IMR-90 (cell line): ENCODE measurements around the gene TRAF1. TPM values are rescaled to one million over a fixed set of nuclear protein-coding genes. Genes with fewer than 3 reads are reported as not detected.

Experiments used
- ATAC-seq: fragments of 200-7000 bp; cut with Tn5 transposase; 2 replicates; pipeline ENCODE4 v1.9.1; 2020; ENCODE audit warnings: low read depth, mild to moderate bottlenecking, moderate library complexity
- BruUV-seq: library from RNA; stranded (reverse); fragments of 400-500 nt; replicated peaks from 2 replicates; lab custom pipeline; 2021; lab: Mats Ljungman, UMichigan
- CTCF ChIA-PET: fragments of 300-600 bp; formaldehyde crosslinking; extraction: SDS; loops from one replicate; lab custom pipeline; 2021; ENCODE audit warnings: antibody characterized with exemption; lab: Yijun Ruan, JAX
- POLR2A ChIA-PET: fragments of 300-600 bp; sonication (Branson Sonifier 250); formaldehyde crosslinking; loops from one replicate; lab custom pipeline; 2022; ENCODE audit warnings: antibody characterized with exemption; ENCODE audit not compliant: unreplicated experiment; lab: Charles Lee
- DNase-seq: peaks from one replicate; pipeline ENCODE4 v3.0.0; 2013
- H2AFZ ChIP-seq: replicated peaks from 2 replicates; pipeline ENCODE3; 2013; ENCODE audit warnings: low read length, mild to moderate bottlenecking; ENCODE audit not compliant: poor library complexity
- H2AK5ac ChIP-seq: 2 replicates; pipeline ENCODE4 v1.6.1; 2013; ENCODE audit warnings: low read depth, low read length, inconsistent platforms
- H2AK9ac ChIP-seq: replicated peaks from 2 replicates; pipeline ENCODE3; 2013; ENCODE audit warnings: mild to moderate bottlenecking, low read depth, low read length, moderate library complexity; ENCODE audit not compliant: poor library complexity
- H2BK120ac ChIP-seq: 2 replicates; pipeline ENCODE4 v1.6.1; 2013; ENCODE audit warnings: low read depth, low read length, inconsistent platforms
- H2BK15ac ChIP-seq: 3 replicates; pipeline ENCODE4 v1.6.1; 2013; ENCODE audit warnings: low read depth, low read length, inconsistent platforms
- H2BK20ac ChIP-seq: 2 replicates; pipeline ENCODE4 v1.6.1; 2013; ENCODE audit warnings: low read depth, mild to moderate bottlenecking, inconsistent platforms, low read length, moderate library complexity
- H2BK5ac ChIP-seq: 2 replicates; pipeline ENCODE4 v1.6.1; 2013; ENCODE audit warnings: mild to moderate bottlenecking, low read depth, low read length, inconsistent platforms; ENCODE audit not compliant: poor library complexity, severe bottlenecking
- H3K14ac ChIP-seq: replicated peaks from 2 replicates; pipeline ENCODE4 v1.6.1; 2013; ENCODE audit warnings: low read depth, low read length, inconsistent platforms
- H3K18ac ChIP-seq: 2 replicates; pipeline ENCODE4 v1.6.1; 2013; ENCODE audit warnings: low read depth, low read length, control low read depth
- H3K23ac ChIP-seq: 2 replicates; pipeline ENCODE4 v1.6.1; 2013; ENCODE audit warnings: low read depth, low read length, inconsistent platforms
- H3K27ac ChIP-seq: 2 replicates; pipeline ENCODE4 v1.5.1; 2013; ENCODE audit warnings: mild to moderate bottlenecking, control low read depth, low read length; ENCODE audit not compliant: insufficient read depth
- H3K27me3 ChIP-seq: 2 replicates; pipeline ENCODE4 v1.6.1; 2013; ENCODE audit warnings: low read length; ENCODE audit not compliant: control insufficient read depth, insufficient read depth
- H3K36me3 ChIP-seq: 2 replicates; pipeline ENCODE4 v1.6.1; 2013; ENCODE audit warnings: low read length, mixed read lengths; ENCODE audit not compliant: control insufficient read depth, insufficient read depth
- H3K4ac ChIP-seq: 2 replicates; pipeline ENCODE4 v1.6.1; 2013; ENCODE audit warnings: low read depth, low read length, inconsistent platforms
- H3K4me1 ChIP-seq: 2 replicates; pipeline ENCODE4 v1.6.1; 2013; ENCODE audit warnings: low read length, mixed read lengths; ENCODE audit not compliant: control insufficient read depth, insufficient read depth
- H3K4me2 ChIP-seq: 2 replicates; pipeline ENCODE4 v1.6.1; 2013; ENCODE audit warnings: low read depth, mild to moderate bottlenecking, control low read depth, low read length, moderate library complexity
- H3K4me3 ChIP-seq: 2 replicates; pipeline ENCODE4 v1.5.1; 2013; ENCODE audit warnings: low read depth, mild to moderate bottlenecking, control low read depth, low read length, moderate library complexity; ENCODE audit not compliant: insufficient read depth
- H3K56ac ChIP-seq: 2 replicates; pipeline ENCODE4 v1.6.1; 2013; ENCODE audit warnings: low read length, inconsistent platforms; ENCODE audit not compliant: insufficient read depth; ENCODE audit errors: extremely low read depth
- H3K79me1 ChIP-seq, 2 experiments: 2 replicates each; pipeline ENCODE4 v1.6.1; 2013; ENCODE audit warnings: low read length in 2 of 2, inconsistent platforms in 1 of 2, low read depth in 1 of 2
- H3K9ac ChIP-seq: 2 replicates; pipeline ENCODE4 v1.6.1; 2013; ENCODE audit warnings: low read depth, low read length, control low read depth
- H3K9me1 ChIP-seq: 2 replicates; pipeline ENCODE4 v1.6.1; 2013; ENCODE audit warnings: low read length, inconsistent platforms; ENCODE audit not compliant: insufficient read depth
- H3K9me3 ChIP-seq: 2 replicates; pipeline ENCODE4 v1.6.1; 2013; ENCODE audit warnings: low read length; ENCODE audit not compliant: control insufficient read depth, insufficient read depth
- H4K20me1 ChIP-seq: 2 replicates; pipeline ENCODE4 v1.6.1; 2013; ENCODE audit warnings: low read length, inconsistent platforms; ENCODE audit not compliant: insufficient read depth
- H4K5ac ChIP-seq: 2 replicates; pipeline ENCODE4 v1.6.1; 2013; ENCODE audit warnings: mild to moderate bottlenecking, low read depth, low read length, control low read depth
- H4K8ac ChIP-seq, 2 experiments: 2 replicates each; pipeline ENCODE4 v1.6.1; 2013; ENCODE audit warnings: low read depth in 2 of 2, low read length in 2 of 2, control low read depth in 1 of 2, inconsistent platforms in 1 of 2
- H4K91ac ChIP-seq: 2 replicates; pipeline ENCODE4 v1.6.1; 2013; ENCODE audit warnings: low read depth, low read length, inconsistent platforms; ENCODE audit not compliant: insufficient read depth
- CEBPB ChIP-seq: IDR thresholded peaks from 2 replicates; pipeline ENCODE4 v1.6.1; 2012; ENCODE audit warnings: low read depth, low read length, improper control_type of control experiment
- CTCF ChIP-seq: conservative IDR thresholded peaks from 2 replicates; pipeline ENCODE4 v1.5.1; 2012; ENCODE audit warnings: mild to moderate bottlenecking, low read depth, low read length, improper control_type of control experiment
- MXI1 ChIP-seq: IDR thresholded peaks from 2 replicates; pipeline ENCODE4 v1.6.1; 2012; ENCODE audit warnings: low read depth, mild to moderate bottlenecking, low read length, moderate library complexity, borderline replicate concordance
- RAD21 ChIP-seq: IDR thresholded peaks from 2 replicates; pipeline ENCODE4 v1.6.1; 2012; ENCODE audit warnings: low read length, improper control_type of control experiment
- WGBS, 2 experiments: methylation state at CpG; one replicate each; pipeline versions ENCODE4 v1.1.5 to v1.1.7; 2013; ENCODE audit warnings: missing lambda C conversion rate in 2 of 2; ENCODE audit not compliant: insufficient read length in 1 of 2; ENCODE audit errors: extremely low coverage in 2 of 2; 5-methylcytosine and 5-hydroxymethylcytosine counted together
- dilution Hi-C: fragments of 300-500 bp; cut with HindIII; formaldehyde crosslinking; loops from one replicate; pipeline ENCODE4 v1.14.3; 2018; ENCODE audit warnings: low sequenced_read_pairs; ENCODE audit not compliant: unreplicated experiment
- in situ Hi-C: fragments of 300-500 bp; cut with MboI; formaldehyde crosslinking; loops from 3 replicates; pipeline ENCODE4 v1.14.3; 2019; ENCODE audit warnings: low sequenced_read_pairs, inconsistent platforms, mixed read lengths
- intact Hi-C: fragments of 100-400 bp; cut with micrococcal nuclease; formaldehyde crosslinking; loops from 2 replicates; pipeline ENCODE4 v1.10.0; 2022
- polyA plus RNA-seq, 3 experiments: library from polyadenylated mRNA; depleted of rRNA; stranded (reverse); fragments of >200 nt; gene quantifications; 2 replicates each; pipeline ENCODE4 v1.2.3, GENCODE V29; 2012; ENCODE audit warnings: low replicate concordance in 1 of 3
- total RNA-seq: library from RNA; depleted of rRNA; stranded (reverse); fragments of >200 nt; gene quantifications from 2 replicates; pipeline ENCODE4 v1.2.3, GENCODE V29; 2012

The TRAF1 gene
- total and polyA plus RNA-seq, 2 of the 4 experiments (the other 2 are of a cell fraction) = 3.9 to 4.1 TPM

- Histone ChIP-seq H4K20me1 (no peaks in the 10 kb centered on the region), H3K18ac (no peak overlapping the region), H2AK9ac (no peak overlapping the region), H2AFZ (peak overlapping the region; percentile 4), H2AK5ac (peak overlapping the region; percentile 83; the same call in 1 of the 2 replicates), H3K79me1 (peaks cover 0 to 17% of the 10 kb centered on the region in 2 experiments; a peak in 2 of 4 replicates), H3K27me3 (no peaks in the 10 kb centered on the region), H3K9me3 (0 out of 2 replicates have a peak, but pooled peaks cover 2% of the 10 kb centered on the region), H3K4me2 (no peak overlapping the region), H4K5ac (no peak overlapping the region), H3K36me3 (peaks cover 2% of the 10 kb centered on the region; the same call in 1 of the 2 replicates), H4K91ac (no peak overlapping the region), H3K4ac (no peak overlapping the region), H2BK120ac (no peak overlapping the region), H2BK20ac (0 out of 2 replicates have a peak overlapping the region, but pooled peaks have one; percentile 20), H3K23ac (no peak overlapping the region), H3K14ac (no peak overlapping the region), H3K9ac (no peak overlapping the region), H3K27ac (no peak overlapping the region), H2BK15ac (no peak overlapping the region), H4K8ac (no peak overlapping the region), H3K9me1 (peaks cover 14% of the 10 kb centered on the region), H3K4me1 (peaks cover 16% of the 10 kb centered on the region), H3K56ac (no peak overlapping the region), H2BK5ac (no peak overlapping the region), H3K4me3 (no peak overlapping the region)
- BruUV-seq = no TSS peak
- in situ Hi-C loops = no loop called here
- ATAC-seq (peak; percentile 74), DNase-seq (peak; percentile 64)
- ChIA-PET POLR2A (no interaction called here), CTCF (interaction anchor here (0.9 to 1.4 kb wide), 3 partner anchors 21 to 30 kb away, joined by 3 to 5 read pairs (median 4); no protein-coding TSS in a partner anchor)
- no CpG with 5 or more reads among the region's 3 CpGs for WGBS, 2 experiments
- intact Hi-C loops = no loop called here
- dilution Hi-C loops = no loop called here
- peak; percentile 49 for TF ChIP-seq CEBPB
- no peak for TF ChIP-seq MXI1
- peak; percentile 49 for TF ChIP-seq RAD21
- peak; percentile 47 for TF ChIP-seq CTCF
Measured at GRCh38 chr9:120916588-120916987, 10.0 kb downstream of the TRAF1 start.
